ENCODE results near the gene ARHGAP45. TPM values are rescaled to one million over a fixed set of nuclear protein-coding genes. Genes with fewer than 3 reads are reported as not detected.

The ARHGAP45 gene
- total and polyA plus RNA-seq, 7 experiments from 2014 or later = 305 to 1,030 (median 779) TPM

DNA sequence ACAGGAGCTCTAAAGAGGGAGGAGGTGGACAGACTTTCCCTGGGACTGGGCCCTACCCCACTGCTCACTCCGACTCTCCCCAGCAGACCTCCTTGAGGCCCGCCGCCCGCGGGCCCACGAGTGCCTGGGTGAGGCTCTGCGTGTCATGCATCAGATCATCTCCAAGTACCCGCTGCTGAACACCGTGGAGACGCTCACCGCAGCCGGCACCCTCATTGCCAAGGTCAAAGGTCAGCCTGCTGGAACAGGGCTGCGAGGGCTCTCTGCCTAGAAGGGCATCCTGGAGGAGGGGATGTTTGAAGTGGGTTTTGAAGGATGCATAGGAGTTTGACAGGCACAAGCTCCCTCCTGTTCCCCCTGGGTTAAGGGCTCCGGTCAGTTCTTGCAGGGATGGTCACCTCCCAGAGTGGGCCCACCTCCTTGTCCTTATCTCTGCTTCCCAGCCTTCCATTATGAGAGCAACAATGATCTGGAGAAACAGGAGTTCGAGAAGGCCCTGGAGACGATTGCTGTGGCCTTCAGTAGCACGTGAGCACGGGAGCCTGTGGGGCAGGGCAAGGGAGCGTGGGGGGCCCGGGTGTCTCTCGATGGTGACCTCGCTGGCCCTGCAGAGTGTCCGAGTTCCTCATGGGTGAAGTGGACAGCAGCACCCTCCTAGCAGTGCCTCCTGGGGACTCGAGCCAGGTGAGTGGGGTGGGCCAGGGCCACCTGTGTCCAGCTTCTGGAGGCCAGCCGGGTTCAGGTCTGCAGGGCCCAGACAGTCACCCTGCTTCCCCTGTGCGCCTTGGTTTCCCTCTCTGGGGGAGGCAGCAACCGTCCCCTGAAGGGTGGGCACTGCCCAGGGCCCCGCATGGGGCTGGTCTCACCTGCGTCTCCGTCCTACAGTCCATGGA, 6.3 kb downstream of the ARHGAP45 start:
- peaks cover 20 to 63% (median 49%) of the 10 kb centered on the region in 3 experiments for H3K36me3 ChIP-seq (ENCODE audit: control insufficient read depth in 2 of 3, insufficient read depth in 3 of 3, low read length in 3 of 3)
- peak overlapping the region; percentile 70 to 100 (median 95) for H3K27ac Mint-ChIP-seq
- CTCF ChIA-PET = interaction anchor here (1.3 to 1.6 kb wide), 2 partner anchors 14 to 16 kb away, joined by 3 to 5 read pairs; no protein-coding TSS in a partner anchor
- no peaks in the 10 kb centered on the region for H3K27me3 ChIP-seq (ENCODE audit: control insufficient read depth in 2 of 2, insufficient read depth in 2 of 2, low read length in 2 of 2)
- peak overlapping the region; percentile 61 for H3K27ac ChIP-seq (ENCODE audit: low read depth, low read length)
- peaks cover 36 to 61% (median 52%) of the 10 kb centered on the region in 7 donors for H3K4me1 Mint-ChIP-seq
- no peak overlapping the region for H3K4me3 ChIP-seq (ENCODE audit: low read length)
- H3K9me3 ChIP-seq (ENCODE audit: control insufficient read depth in 2 of 3, low read length in 3 of 3) = no peaks in the 10 kb centered on the region
- H3K27me3 Mint-ChIP-seq = no peaks in the 10 kb centered on the region
- peaks cover 64 to 71% of the 10 kb centered on the region in 2 donors for H3K4me1 ChIP-seq (ENCODE audit: control insufficient read depth in 2 of 2, insufficient read depth in 2 of 2, low read length in 2 of 2)
- peak in 3 of 9 donors; percentile 37 to 54 (median 44) for DNase-seq
- no peak for ATAC-seq
- peaks cover 10 to 55% (median 36%) of the 10 kb centered on the region in 5 donors for H3K36me3 Mint-ChIP-seq
- peaks cover 0 to 5% (median 0%) of the 10 kb centered on the region in 11 donors for H3K9me3 Mint-ChIP-seq
- POLR2A ChIA-PET = interaction anchor here (0.7 to 38.6 kb wide), 8 partner anchors 0 to 202 kb away, joined by 3 to 2022 read pairs (median 79); partner anchors contain the start of genes ABCA7, ARHGAP45, CIRBP and CNN2
- intact Hi-C loops (cut with micrococcal nuclease) = no loop called here
- peak overlapping the region; percentile 17 to 97 (median 85) for H3K4me3 Mint-ChIP-seq

DNA sequence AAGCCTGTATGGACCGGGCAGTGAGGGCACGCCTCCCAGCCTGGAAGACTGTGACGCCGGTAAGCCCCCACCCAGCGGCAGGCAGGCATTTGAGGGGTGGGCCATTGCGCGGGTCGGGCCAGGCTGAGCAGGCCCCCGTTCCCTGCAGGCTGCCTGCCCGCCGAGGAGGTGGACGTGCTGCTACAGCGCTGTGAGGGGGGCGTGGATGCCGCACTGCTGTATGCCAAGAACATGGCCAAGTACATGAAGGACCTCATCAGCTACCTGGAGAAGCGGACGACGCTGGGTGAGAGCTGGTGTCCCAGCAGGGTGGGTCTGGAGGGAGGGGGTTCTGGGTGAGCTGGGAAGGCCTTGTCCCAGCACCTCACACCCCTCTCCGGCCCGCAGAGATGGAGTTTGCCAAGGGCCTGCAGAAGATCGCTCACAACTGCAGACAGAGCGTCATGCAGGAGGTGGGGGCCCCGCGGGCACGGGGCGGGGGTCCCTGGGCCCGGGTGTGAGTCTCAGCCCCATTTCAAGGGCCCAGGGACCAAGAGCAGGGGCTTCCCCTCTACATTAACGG, 7.1 kb downstream of the ARHGAP45 start:
- Histone ChIP-seq H3K4me1 (ENCODE audit: control insufficient read depth in 2 of 2, insufficient read depth in 2 of 2, low read length in 2 of 2) (peaks cover 65 to 73% of the 10 kb centered on the region in 2 donors), H3K27ac (ENCODE audit: low read depth, low read length) (peak overlapping the region; percentile 61), H3K27me3 (ENCODE audit: control insufficient read depth in 2 of 2, insufficient read depth in 2 of 2, low read length in 2 of 2) (no peaks in the 10 kb centered on the region), H3K9me3 (ENCODE audit: control insufficient read depth in 2 of 3, low read length in 3 of 3) (no peaks in the 10 kb centered on the region), H3K4me3 (ENCODE audit: low read length) (peak overlapping the region; percentile 37), H3K36me3 (ENCODE audit: control insufficient read depth in 2 of 3, insufficient read depth in 3 of 3, low read length in 3 of 3) (peaks cover 20 to 56% (median 49%) of the 10 kb centered on the region in 3 experiments)
- ChIA-PET CTCF (interaction anchor here (1.1 to 8.7 kb wide), 4 partner anchors 8 to 17 kb away, joined by 3 to 68 read pairs (median 8); partner anchors contain the start of gene ARHGAP45), POLR2A (interaction anchor here (0.7 to 38.6 kb wide), 9 partner anchors 1 to 195 kb away, joined by 3 to 2022 read pairs (median 14); partner anchors contain the start of genes ABCA7, ARHGAP45, CIRBP and CNN2)
- ATAC-seq (no peak), DNase-seq (no peak)
- H3K4me3 Mint-ChIP-seq = peak overlapping the region; percentile 42 to 97 (median 80)
- intact Hi-C loops (cut with micrococcal nuclease) = no loop called here
- H3K27ac Mint-ChIP-seq = peak overlapping the region; percentile 76 to 100 (median 95)
- H3K9me3 Mint-ChIP-seq = peaks cover 0 to 5% (median 0%) of the 10 kb centered on the region in 11 donors
- H3K27me3 Mint-ChIP-seq = no peaks in the 10 kb centered on the region
- peaks cover 31 to 56% (median 46%) of the 10 kb centered on the region in 7 donors for H3K4me1 Mint-ChIP-seq
- peaks cover 5 to 49% (median 30%) of the 10 kb centered on the region in 5 donors for H3K36me3 Mint-ChIP-seq

DNA sequence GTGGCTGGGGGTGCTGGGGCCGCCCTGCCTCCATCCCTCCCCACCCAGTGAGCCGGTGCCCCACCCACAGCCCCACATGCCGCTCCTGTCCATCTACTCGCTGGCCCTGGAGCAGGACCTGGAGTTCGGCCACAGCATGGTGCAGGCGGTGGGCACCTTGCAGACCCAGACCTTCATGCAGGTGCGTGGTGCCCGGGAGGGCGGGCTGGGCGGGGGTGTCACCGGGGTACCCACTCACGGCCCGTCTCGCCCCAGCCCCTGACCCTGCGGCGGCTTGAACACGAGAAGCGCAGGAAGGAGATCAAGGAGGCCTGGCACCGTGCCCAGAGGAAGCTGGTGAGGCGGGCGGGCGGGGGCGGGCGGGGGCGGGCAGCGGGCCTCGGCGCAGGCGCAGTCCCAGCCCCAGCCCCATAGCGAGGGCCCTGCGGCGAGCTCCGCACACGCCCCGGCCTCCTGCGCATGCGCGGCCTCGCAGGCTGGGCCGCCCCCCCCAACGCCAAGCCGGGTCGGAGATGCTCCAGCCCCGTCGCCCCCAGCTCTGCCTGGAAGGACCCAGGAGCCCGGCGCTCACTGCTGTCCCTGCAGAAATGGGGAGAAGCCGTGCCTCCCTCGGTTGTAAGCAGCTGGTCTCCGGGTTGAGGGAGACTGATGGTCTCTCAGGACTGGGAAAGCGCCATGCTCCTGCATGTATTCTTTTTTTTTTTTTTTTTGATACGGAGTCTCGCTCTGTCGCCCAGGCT, 7.7 kb downstream of the ARHGAP45 start:
- Mint-ChIP-seq H3K27ac (peak overlapping the region; percentile 91 to 100 (median 99)), H3K36me3 (peaks cover 5 to 50% (median 26%) of the 10 kb centered on the region in 5 donors), H3K9me3 (peaks cover 0 to 5% (median 0%) of the 10 kb centered on the region in 11 donors), H3K27me3 (no peaks in the 10 kb centered on the region), H3K4me1 (peaks cover 27 to 53% (median 43%) of the 10 kb centered on the region in 7 donors), H3K4me3 (peak overlapping the region; percentile 80 to 97 (median 89))
- peaks cover 67 to 72% of the 10 kb centered on the region in 2 donors for H3K4me1 ChIP-seq (ENCODE audit: control insufficient read depth in 2 of 2, insufficient read depth in 2 of 2, low read length in 2 of 2)
- H3K27me3 ChIP-seq (ENCODE audit: control insufficient read depth in 2 of 2, insufficient read depth in 2 of 2, low read length in 2 of 2) = no peaks in the 10 kb centered on the region
- no peaks in the 10 kb centered on the region for H3K9me3 ChIP-seq (ENCODE audit: control insufficient read depth in 2 of 3, low read length in 3 of 3)
- ChIA-PET CTCF (interaction anchor here (0.5 to 8.7 kb wide), 6 partner anchors 8 to 45 kb away, joined by 3 to 68 read pairs (median 7); partner anchors contain the start of gene ARHGAP45), POLR2A (interaction anchor here (0.6 to 38.6 kb wide), 11 partner anchors 2 to 1018 kb away, joined by 3 to 2022 read pairs (median 7); partner anchors contain the start of genes ABCA7, ARHGAP45, CIRBP and CNN2)
- peak overlapping the region; percentile 68 for H3K4me3 ChIP-seq (ENCODE audit: low read length)
- H3K36me3 ChIP-seq (ENCODE audit: control insufficient read depth in 2 of 3, insufficient read depth in 3 of 3, low read length in 3 of 3) = peaks cover 24 to 56% (median 44%) of the 10 kb centered on the region in 3 experiments
- peak overlapping the region; percentile 92 for H3K27ac ChIP-seq (ENCODE audit: low read depth, low read length)
- peak; percentile 61 for ATAC-seq
- peak; percentile 81 to 95 (median 93) for DNase-seq
- intact Hi-C loops (cut with micrococcal nuclease) = loop anchor here in 1 of 2 donors (5.0 kb wide), 1 partner anchor 37 kb away; no protein-coding TSS in a partner anchor

DNA sequence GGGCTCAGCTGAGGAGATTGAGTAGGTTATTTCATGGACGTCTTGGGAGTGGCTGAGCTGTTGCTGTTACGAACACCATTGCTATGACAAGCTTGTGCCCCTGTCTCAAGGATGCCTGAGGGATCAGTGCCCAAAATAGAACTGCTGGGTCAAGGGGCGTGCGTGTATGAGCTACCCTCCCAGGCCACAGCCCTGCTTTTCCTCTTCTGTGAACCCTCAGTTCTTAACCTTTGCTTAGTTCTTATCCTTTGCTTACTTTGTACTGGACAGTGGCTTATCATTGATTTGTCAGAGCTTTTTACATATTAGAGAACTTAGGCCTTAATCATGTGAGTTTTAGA, 9.0 kb downstream of the ARHGAP45 start:
- no peaks in the 10 kb centered on the region for H3K27me3 Mint-ChIP-seq
- POLR2A ChIA-PET = interaction anchor here (0.8 to 38.6 kb wide), 11 partner anchors 3 to 212 kb away, joined by 3 to 2022 read pairs (median 4); partner anchors contain the start of genes ABCA7, ARHGAP45, CIRBP and CNN2
- H3K4me1 ChIP-seq (ENCODE audit: control insufficient read depth in 2 of 2, insufficient read depth in 2 of 2, low read length in 2 of 2) = peaks cover 72 to 75% of the 10 kb centered on the region in 2 donors
- H3K4me1 Mint-ChIP-seq = peaks cover 30 to 62% (median 51%) of the 10 kb centered on the region in 7 donors
- H3K27ac Mint-ChIP-seq = peak overlapping the region; percentile 91 to 100 (median 99)
- peak overlapping the region; percentile 80 to 97 (median 89) for H3K4me3 Mint-ChIP-seq
- H3K36me3 Mint-ChIP-seq = peaks cover 5 to 52% (median 28%) of the 10 kb centered on the region in 5 donors
- H3K9me3 Mint-ChIP-seq = peaks cover 0 to 7% (median 0%) of the 10 kb centered on the region in 11 donors
- CTCF ChIA-PET = interaction anchor here (0.7 to 8.7 kb wide), 8 partner anchors 9 to 55 kb away, joined by 3 to 68 read pairs (median 5); partner anchors contain the start of genes ARHGAP45 and RNU6-2
- peaks cover 34 to 63% (median 50%) of the 10 kb centered on the region in 3 experiments for H3K36me3 ChIP-seq (ENCODE audit: control insufficient read depth in 2 of 3, insufficient read depth in 3 of 3, low read length in 3 of 3)
- intact Hi-C loops (cut with micrococcal nuclease) = loop anchor here (2.0 to 5.0 kb wide), 3 partner anchors 19 to 173 kb away; partner anchors contain the start of genes MIDN (in 1 of the 2) and POLR2E (in 1 of the 2)
- peak overlapping the region; percentile 68 for H3K4me3 ChIP-seq (ENCODE audit: low read length)
- no peaks in the 10 kb centered on the region for H3K27me3 ChIP-seq (ENCODE audit: control insufficient read depth in 2 of 2, insufficient read depth in 2 of 2, low read length in 2 of 2)
- DNase-seq (peak in 2 of 9 donors; percentile 28 to 33), ATAC-seq (no peak)
- H3K27ac ChIP-seq (ENCODE audit: low read depth, low read length) = peak overlapping the region; percentile 92
- no peaks in the 10 kb centered on the region for H3K9me3 ChIP-seq (ENCODE audit: control insufficient read depth in 2 of 3, low read length in 3 of 3)

DNA sequence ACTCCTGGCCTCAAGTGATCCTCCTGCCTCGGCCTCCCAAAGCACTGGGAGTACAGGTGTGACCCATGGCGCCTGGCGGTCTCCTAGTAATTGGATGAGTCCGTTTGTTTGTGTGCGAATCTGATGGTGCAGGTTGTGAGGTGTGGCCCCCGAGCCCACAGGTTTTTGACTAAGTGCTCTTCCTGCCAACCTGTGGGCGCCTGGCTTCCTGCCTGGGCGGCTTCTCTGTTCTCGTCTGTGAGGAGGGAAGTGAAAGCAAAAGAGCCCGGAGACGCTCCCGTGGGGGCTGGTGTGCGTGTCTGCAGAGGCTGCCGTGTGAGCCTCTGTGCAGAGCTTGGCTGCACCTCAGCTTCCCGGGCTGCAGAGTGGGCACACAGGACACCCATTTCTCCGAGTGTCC, 10.0 kb downstream of the ARHGAP45 start:
- POLR2A ChIA-PET = interaction anchor here (0.6 to 38.6 kb wide), 10 partner anchors 4 to 412 kb away, joined by 4 to 2022 read pairs (median 8); partner anchors contain the start of genes ABCA7, ARHGAP45, CIRBP and CNN2
- H3K36me3 ChIP-seq (ENCODE audit: control insufficient read depth in 2 of 3, insufficient read depth in 3 of 3, low read length in 3 of 3) = peaks cover 38 to 67% (median 53%) of the 10 kb centered on the region in 3 experiments
- Mint-ChIP-seq H3K27me3 (no peaks in the 10 kb centered on the region), H3K36me3 (peaks cover 2 to 52% (median 25%) of the 10 kb centered on the region in 5 donors), H3K9me3 (peaks cover 0 to 8% (median 0%) of the 10 kb centered on the region in 11 donors), H3K4me3 (peak overlapping the region; percentile 82 to 97 (median 91)), H3K4me1 (peaks cover 26 to 64% (median 51%) of the 10 kb centered on the region in 7 donors), H3K27ac (peak overlapping the region; percentile 91 to 100 (median 99))
- H3K4me3 ChIP-seq (ENCODE audit: low read length) = peak overlapping the region; percentile 87
- DNase-seq (peak; percentile 69 to 97 (median 96)), ATAC-seq (peak; percentile 81)
- no peaks in the 10 kb centered on the region for H3K27me3 ChIP-seq (ENCODE audit: control insufficient read depth in 2 of 2, insufficient read depth in 2 of 2, low read length in 2 of 2)
- intact Hi-C loops (cut with micrococcal nuclease) = loop anchor here (1.0 to 5.0 kb wide), 7 partner anchors 8 to 172 kb away; partner anchors contain the start of genes ARHGAP45 (in 1 of the 2), MIDN (in 1 of the 2), POLR2E (in 1 of the 2) and RNU6-2 (in 1 of the 2)
- H3K27ac ChIP-seq (ENCODE audit: low read depth, low read length) = peak overlapping the region; percentile 92
- no peaks in the 10 kb centered on the region for H3K9me3 ChIP-seq (ENCODE audit: control insufficient read depth in 2 of 3, low read length in 3 of 3)
- peaks cover 75 to 80% of the 10 kb centered on the region in 2 donors for H3K4me1 ChIP-seq (ENCODE audit: control insufficient read depth in 2 of 2, insufficient read depth in 2 of 2, low read length in 2 of 2)
- CTCF ChIA-PET = interaction anchor here (0.6 to 8.7 kb wide), 5 partner anchors 11 to 176 kb away, joined by 3 to 68 read pairs (median 4); partner anchors contain the start of genes ARHGAP45 and RNU6-2

All from naive thymus-derived CD4-positive, alpha-beta T cell (primary cell).